Measurements from ENCODE around the gene SLC25A30. TPM values are rescaled to one million over a fixed set of nuclear protein-coding genes. Genes with fewer than 3 reads are reported as not detected.
"Not testable (repeated sequence)": the region's sequence is repeated elsewhere in the genome, so short reads cannot be mapped to it uniquely, and the experiment has no call there.

The SLC25A30 gene
- total RNA-seq, 1 experiment from 2014 or later: 8.2 TPM

GRCh38 chr13:45439008-45439407 lies 20.8 kb upstream of the SLC25A30 start:
- no peaks in the 10 kb centered on the region for H3K36me3 ChIP-seq
- no peaks in the 10 kb centered on the region for H3K4me1 ChIP-seq
- H3K27ac ChIP-seq: no peak overlapping the region
- H3K9me3 ChIP-seq (replicated peaks): no peaks in the 10 kb centered on the region
- no peak for DNase-seq
- no peaks in the 10 kb centered on the region for H3K27me3 ChIP-seq
- no peak overlapping the region for H3K4me3 ChIP-seq

- Histone ChIP-seq H3K4me3 (no peak overlapping the region), H3K27ac (no peak overlapping the region), H3K4me1 (no peaks in the 10 kb centered on the region), H3K9me3 (replicated peaks) (no peaks in the 10 kb centered on the region), H3K36me3 (no peaks in the 10 kb centered on the region), H3K27me3 (no peaks in the 10 kb centered on the region)
- DNase-seq: no peak
Observed at GRCh38 chr13:45437947-45438346, 19.8 kb upstream of the SLC25A30 start.

- no peak for DNase-seq
- Histone ChIP-seq H3K27ac (no peak overlapping the region), H3K27me3 (no peaks in the 10 kb centered on the region), H3K4me3 (no peak overlapping the region), H3K9me3 (replicated peaks) (no peaks in the 10 kb centered on the region), H3K36me3 (no peaks in the 10 kb centered on the region), H3K4me1 (no peaks in the 10 kb centered on the region)
Observed at GRCh38 chr13:45436953-45437352, 18.8 kb upstream of the SLC25A30 start.

- no peak overlapping the region for H3K27ac ChIP-seq
- H3K27me3 ChIP-seq: no peaks in the 10 kb centered on the region
- no peaks in the 10 kb centered on the region for H3K36me3 ChIP-seq
- no peak overlapping the region for H3K4me3 ChIP-seq
- no peak for DNase-seq
- no peaks in the 10 kb centered on the region for H3K9me3 ChIP-seq (replicated peaks)
- no peaks in the 10 kb centered on the region for H3K4me1 ChIP-seq
Observed at GRCh38 chr13:45436332-45436731, 18.2 kb upstream of the SLC25A30 start.

GRCh38 chr13:45434556-45435371 lies 16.6 kb upstream of the SLC25A30 start:
- H3K9me3 ChIP-seq (replicated peaks): no peaks in the 10 kb centered on the region
- no peaks in the 10 kb centered on the region for H3K36me3 ChIP-seq
- no peak overlapping the region for H3K27ac ChIP-seq
- H3K27me3 ChIP-seq: no peaks in the 10 kb centered on the region
- no peaks in the 10 kb centered on the region for H3K4me1 ChIP-seq
- no peak overlapping the region for H3K4me3 ChIP-seq
- DNase-seq: no peak

GRCh38 chr13:45433381-45433790 lies 15.2 kb upstream of the SLC25A30 start:
- Histone ChIP-seq H3K9me3 (replicated peaks) (no peaks in the 10 kb centered on the region), H3K27me3 (no peaks in the 10 kb centered on the region), H3K36me3 (no peaks in the 10 kb centered on the region), H3K4me3 (no peak overlapping the region), H3K4me1 (no peaks in the 10 kb centered on the region), H3K27ac (no peak overlapping the region)
- DNase-seq: no peak

- no peak for DNase-seq
- no peaks in the 10 kb centered on the region for H3K4me1 ChIP-seq
- H3K27ac ChIP-seq: no peak overlapping the region
- H3K4me3 ChIP-seq: no peak overlapping the region
- no peaks in the 10 kb centered on the region for H3K27me3 ChIP-seq
- H3K9me3 ChIP-seq (replicated peaks): no peaks in the 10 kb centered on the region
- H3K36me3 ChIP-seq: no peaks in the 10 kb centered on the region
Observed at GRCh38 chr13:45432737-45433380, 14.7 kb upstream of the SLC25A30 start.

- not testable (repeated sequence) for H3K4me1 ChIP-seq; H3K27me3 ChIP-seq; H3K36me3 ChIP-seq; H3K27ac ChIP-seq; DNase-seq; H3K4me3 ChIP-seq; H3K9me3 ChIP-seq (replicated peaks)
Observed at GRCh38 chr13:45426056-45426841, 8.1 kb upstream of the SLC25A30 start.

GRCh38 chr13:45422731-45423292 lies 4.6 kb upstream of the SLC25A30 start:
- no peak overlapping the region for H3K27ac ChIP-seq
- no peak overlapping the region for H3K4me3 ChIP-seq
- H3K9me3 ChIP-seq (replicated peaks): no peaks in the 10 kb centered on the region
- no peaks in the 10 kb centered on the region for H3K4me1 ChIP-seq
- peak in 1 of 2 experiments; percentile 23 for DNase-seq
- no peaks in the 10 kb centered on the region for H3K36me3 ChIP-seq
- no peaks in the 10 kb centered on the region for H3K27me3 ChIP-seq

GRCh38 chr13:45419945-45420344 lies 1.8 kb upstream of the SLC25A30 start:
- no peaks in the 10 kb centered on the region for H3K36me3 ChIP-seq
- H3K9me3 ChIP-seq (replicated peaks): no peaks in the 10 kb centered on the region
- no peak for DNase-seq

GRCh38 chr13:45419389-45419788 lies 1.2 kb upstream of the SLC25A30 start:
- not testable (repeated sequence) for DNase-seq; H3K9me3 ChIP-seq (replicated peaks); H3K4me3 ChIP-seq

More at GRCh38 chr13:45419945-45420344, 1.8 kb upstream of the SLC25A30 start:
- H3K4me1 ChIP-seq: no peaks in the 10 kb centered on the region
- H3K27me3 ChIP-seq: no peaks in the 10 kb centered on the region
- H3K4me3 ChIP-seq: no peak overlapping the region
- H3K27ac ChIP-seq: no peak overlapping the region

GRCh38 chr13:45416516-45417128 lies 1.6 kb downstream of the SLC25A30 start:
- H3K4me1 ChIP-seq: no peaks in the 10 kb centered on the region
- H3K4me3 ChIP-seq: peak overlapping the region; percentile 82
- H3K9me3 ChIP-seq (replicated peaks): no peaks in the 10 kb centered on the region
- no peaks in the 10 kb centered on the region for H3K27me3 ChIP-seq
- H3K36me3 ChIP-seq: no peaks in the 10 kb centered on the region
- DNase-seq: no peak
- no peak overlapping the region for H3K27ac ChIP-seq

More at GRCh38 chr13:45419389-45419788, 1.2 kb upstream of the SLC25A30 start:
- H3K27ac ChIP-seq, H3K27me3 ChIP-seq, H3K4me1 ChIP-seq, H3K36me3 ChIP-seq: not testable (repeated sequence)

- DNase-seq: no peak
- 0 out of 2 replicates have a peak, but pooled peaks cover 2% of the 10 kb centered on the region for H3K36me3 ChIP-seq
- H3K4me3 ChIP-seq: no peak overlapping the region
- no peaks in the 10 kb centered on the region for H3K27me3 ChIP-seq
- no peaks in the 10 kb centered on the region for H3K9me3 ChIP-seq (replicated peaks)
- no peak overlapping the region for H3K27ac ChIP-seq
- H3K4me1 ChIP-seq: no peaks in the 10 kb centered on the region
Observed at GRCh38 chr13:45415112-45415511, 3.1 kb downstream of the SLC25A30 start.

- H3K27me3 ChIP-seq: no peaks in the 10 kb centered on the region
- H3K27ac ChIP-seq: no peak overlapping the region
- H3K9me3 ChIP-seq (replicated peaks): no peaks in the 10 kb centered on the region
- H3K36me3 ChIP-seq: 0 out of 2 replicates have a peak, but pooled peaks cover 2% of the 10 kb centered on the region
- no peaks in the 10 kb centered on the region for H3K4me1 ChIP-seq
- no peak overlapping the region for H3K4me3 ChIP-seq
- no peak for DNase-seq
Observed at GRCh38 chr13:45413826-45414307, 4.3 kb downstream of the SLC25A30 start.
